Aorta (tissue), 5 donors: ENCODE measurements around the gene FRRS1L. TPM values are rescaled to one million over a fixed set of nuclear protein-coding genes. Genes with fewer than 3 reads are reported as not detected.

Source experiments
- ATAC-seq: fragments of 200-7000 bp; cut with Tn5 transposase; one replicate; pipeline ENCODE4 v1.9.1; 2022; ENCODE audit warnings: moderate library complexity; ENCODE audit not compliant: low FRiP score
- DNase-seq, 2 donors: peaks; one replicate each; pipeline ENCODE4 v3.0.0-alpha.2; 2020
- H3K27ac ChIP-seq, 2 donors: one replicate each; pipeline ENCODE4 v1.5.1; 2013; ENCODE audit warnings: low read length in 2 of 2, mild to moderate bottlenecking in 2 of 2, moderate library complexity in 2 of 2, control low read depth in 1 of 2, inconsistent platforms in 1 of 2, low read depth in 1 of 2
- H3K27me3 ChIP-seq, 2 donors: one replicate each; pipeline ENCODE4 v1.6.1; 2013; ENCODE audit warnings: control low read depth in 1 of 2, low read length in 1 of 2, mild to moderate bottlenecking in 1 of 2, moderate library complexity in 1 of 2; ENCODE audit not compliant: insufficient read depth in 2 of 2, control insufficient read depth in 1 of 2
- H3K36me3 ChIP-seq, 2 donors: one replicate each; pipeline ENCODE4 v1.6.1; 2013; ENCODE audit warnings: control low read depth in 1 of 2, low read length in 1 of 2, mild to moderate bottlenecking in 1 of 2; ENCODE audit not compliant: insufficient read depth in 2 of 2, control insufficient read depth in 1 of 2
- H3K4me1 ChIP-seq, 2 donors: one replicate each; pipeline ENCODE4 v1.6.1; 2013; ENCODE audit warnings: low read length in 2 of 2, control low read depth in 1 of 2, mild to moderate bottlenecking in 1 of 2, moderate library complexity in 1 of 2; ENCODE audit not compliant: insufficient read depth in 2 of 2, control insufficient read depth in 1 of 2
- H3K4me3 ChIP-seq, 2 donors: one replicate each; pipeline ENCODE4 v1.5.1; 2013; ENCODE audit warnings: low read length in 2 of 2, control low read depth in 1 of 2, mild to moderate bottlenecking in 1 of 2
- H3K9me3 ChIP-seq: one replicate; pipeline ENCODE4 v1.6.1; 2013; ENCODE audit warnings: mild to moderate bottlenecking, low read length; ENCODE audit not compliant: control insufficient read depth
- WGBS, 2 donors: extraction: QIAGEN DNeasy Blood & Tissue Kit; methylation state at CpG; one replicate each; pipeline ENCODE4 v1.1.7; 2013; 5-methylcytosine and 5-hydroxymethylcytosine counted together
- intact Hi-C, 2 donors: fragments of 100-400 bp; cut with DNase I; formaldehyde crosslinking; loops; one replicate each; pipeline versions ENCODE4 v1.14.2 to v1.15.0; 2022
- long read RNA-seq, 2 donors: library from polyadenylated mRNA; unstranded; transcript quantifications; one replicate each; pipeline ENCODE4 v2.0.0, GENCODE V29; 2020 to 2021
- polyA plus RNA-seq, 2 donors: library from polyadenylated mRNA; stranded (reverse); fragments of 200-250 nt; gene quantifications; one replicate each; pipeline ENCODE4 v1.2.3, GENCODE V29; 2013
- total RNA-seq, 2 donors: library from RNA; stranded (reverse); fragmentation: NEBNext Ultra II Directional; extraction: Animal tissue kit (Norgen Biotek cat#: 25700); gene quantifications; one replicate each; pipeline ENCODE4 v1.2.1, GENCODE V29; 2021
- donor health status: healthy with polysubstance abuse.
- donor health status: Bipolar disorder and iron deficiency.
- donor health status: DM: no; HTN: no; CAD: no.
- donor health status: DM: no; HTN: no; CAD: no.
- donor health status: DM: yes; HTN: yes; CAD: no.

The FRRS1L gene
- total RNA-seq (1 to 10 TPM in 1 of 2 donors, under 1 TPM in 1; 0.29 to 1.9 TPM), polyA plus RNA-seq (under 1 TPM in 1 of 2 donors, not detected in 1; under 0.01 TPM)
- long read RNA-seq, donor 1, result 0 reads
- long read RNA-seq, donor 2, result 0 reads

- no peaks in the 10 kb centered on the region for H3K27me3 ChIP-seq
- peaks cover 3% of the 10 kb centered on the region for H3K9me3 ChIP-seq
- H3K36me3 ChIP-seq, result no peaks in the 10 kb centered on the region
- intact Hi-C loops, result no loop called here
- DNase-seq (no peak), ATAC-seq (no peak)
- 7 to 10% methylated on average over 45 to 85 of the region's 86 CpGs for WGBS, 2 donors
- H3K27ac ChIP-seq, result no peak within 1 kb of the TSS
- H3K4me3 ChIP-seq, result peak within 1 kb of the TSS in 1 of 2 donors; percentile 10
- no peaks in the 10 kb centered on the region for H3K4me1 ChIP-seq
Measured at GRCh38 chr9:109166771-109167601, at the start of gene FRRS1L. Gene FRRS1L (minus strand): TSS chr9:109167249. CDS start chr9:109167138, 111 bp downstream.

- 88 to 96% methylated on average over 6 of the region's 6 CpGs for WGBS, 2 donors
- Histone ChIP-seq H3K27me3 (no peaks in the 10 kb centered on the region), H3K27ac (no peak overlapping the region), H3K4me3 (no peak overlapping the region), H3K9me3 (no peaks in the 10 kb centered on the region), H3K4me1 (no peaks in the 10 kb centered on the region), H3K36me3 (no peaks in the 10 kb centered on the region)
- DNase-seq, result no peak
- intact Hi-C loops, result no loop called here
- no peak for ATAC-seq
Measured at GRCh38 chr9:109214414-109214813, 47.4 kb upstream of the FRRS1L start.

- Histone ChIP-seq H3K9me3 (no peaks in the 10 kb centered on the region), H3K27ac (no peak overlapping the region), H3K4me3 (no peak overlapping the region), H3K36me3 (no peaks in the 10 kb centered on the region), H3K27me3 (no peaks in the 10 kb centered on the region), H3K4me1 (no peaks in the 10 kb centered on the region)
- 74 to 81% methylated on average over 11 of the region's 11 CpGs for WGBS, 2 donors
- no peak for ATAC-seq
- intact Hi-C loops, result no loop called here
- no peak for DNase-seq
Measured at GRCh38 chr9:109213285-109214121, 46.5 kb upstream of the FRRS1L start.

- DNase-seq, result no peak
- no peak for ATAC-seq
- intact Hi-C loops, result no loop called here
- Histone ChIP-seq H3K9me3 (no peaks in the 10 kb centered on the region), H3K4me1 (no peaks in the 10 kb centered on the region), H3K27me3 (no peaks in the 10 kb centered on the region), H3K4me3 (no peak overlapping the region), H3K36me3 (no peaks in the 10 kb centered on the region), H3K27ac (no peak overlapping the region)
- 45 to 51% methylated on average over 4 of the region's 4 CpGs for WGBS, 2 donors
Measured at GRCh38 chr9:109212768-109213167, 45.7 kb upstream of the FRRS1L start.

GRCh38 chr9:109206670-109207069 is 39.6 kb upstream of the FRRS1L start:
- 91 to 100% methylated on average over 2 of the region's 2 CpGs for WGBS, 2 donors
- DNase-seq (no peak), ATAC-seq (no peak)
- no peaks in the 10 kb centered on the region for H3K36me3 ChIP-seq
- no peak overlapping the region for H3K27ac ChIP-seq
- no peak overlapping the region for H3K4me3 ChIP-seq
- no peaks in the 10 kb centered on the region for H3K9me3 ChIP-seq
- intact Hi-C loops, result no loop called here
- H3K4me1 ChIP-seq, result no peaks in the 10 kb centered on the region
- H3K27me3 ChIP-seq, result no peaks in the 10 kb centered on the region

- 91 to 97% methylated on average over 1 of the region's 1 CpG for WGBS, 2 donors
Measured at GRCh38 chr9:109205526-109205925, 38.5 kb upstream of the FRRS1L start.

GRCh38 chr9:109203761-109204360 is 36.8 kb upstream of the FRRS1L start:
- intact Hi-C loops, result no loop called here
- H3K27me3 ChIP-seq, result no peaks in the 10 kb centered on the region
- 87% methylated on average over 4 of the region's 4 CpGs for WGBS, 2 donors
- H3K4me1 ChIP-seq, result no peaks in the 10 kb centered on the region
- DNase-seq (no peak), ATAC-seq (no peak)
- no peak overlapping the region for H3K27ac ChIP-seq
- H3K9me3 ChIP-seq, result no peaks in the 10 kb centered on the region
- no peaks in the 10 kb centered on the region for H3K36me3 ChIP-seq
- H3K4me3 ChIP-seq, result no peak overlapping the region

More at GRCh38 chr9:109205526-109205925, 38.5 kb upstream of the FRRS1L start:
- Histone ChIP-seq H3K9me3 (no peaks in the 10 kb centered on the region), H3K4me3 (no peak overlapping the region), H3K4me1 (no peaks in the 10 kb centered on the region), H3K36me3 (no peaks in the 10 kb centered on the region), H3K27me3 (no peaks in the 10 kb centered on the region), H3K27ac (no peak overlapping the region)
- DNase-seq (no peak), ATAC-seq (no peak)
- intact Hi-C loops, result no loop called here

- DNase-seq (no peak), ATAC-seq (no peak)
- H3K9me3 ChIP-seq, result no peaks in the 10 kb centered on the region
- WGBS, 2 donors, result 89 to 94% methylated on average over 5 of the region's 5 CpGs
- no peak overlapping the region for H3K4me3 ChIP-seq
- H3K27ac ChIP-seq, result no peak overlapping the region
- intact Hi-C loops, result no loop called here
- no peaks in the 10 kb centered on the region for H3K4me1 ChIP-seq
- no peaks in the 10 kb centered on the region for H3K27me3 ChIP-seq
- H3K36me3 ChIP-seq, result no peaks in the 10 kb centered on the region
Measured at GRCh38 chr9:109199676-109200075, 32.6 kb upstream of the FRRS1L start.
